Testis (tissue), 3 donors: ENCODE measurements around the gene TIAM1. TPM values are rescaled to one million over a fixed set of nuclear protein-coding genes. Genes with fewer than 3 reads are reported as not detected.

Experiments used
- DNase-seq: peaks from one replicate; pipeline ENCODE4 v3.0.0-alpha.2; 2019
- H3K27ac ChIP-seq, 2 donors: fragments of 200-600 bp; sonication (generic); one replicate each; pipeline ENCODE4 v1.5.1; 2019
- H3K27me3 ChIP-seq: fragments of 200-600 bp; sonication (generic); one replicate; pipeline ENCODE4 v1.5.1; 2019
- H3K36me3 ChIP-seq: fragments of 200-600 bp; sonication (generic); one replicate; pipeline ENCODE4 v1.5.1; 2017; ENCODE audit warnings: low read depth; ENCODE audit errors: missing control alignments
- H3K4me1 ChIP-seq: fragments of 200-600 bp; sonication (generic); one replicate; pipeline ENCODE4 v1.5.1; 2019
- H3K4me3 ChIP-seq, 2 donors: fragments of 200-600 bp; sonication (generic); one replicate each; pipeline ENCODE4 v1.5.1; 2017 to 2019
- H3K9me3 ChIP-seq: fragments of 200-600 bp; sonication (generic); one replicate; pipeline ENCODE4 v1.5.1; 2017
- CTCF ChIP-seq, 3 experiments: fragments of 450-650 bp in 2 of 3; fragments of 200-600 bp in 1 of 3; sonication (generic) in 1 of 3; IDR thresholded peaks; one replicate each; pipeline ENCODE4 v1.5.1; 2016 to 2019; ENCODE audit warnings: antibody characterized with exemption in 3 of 3, mild to moderate bottlenecking in 2 of 3, moderate library complexity in 1 of 3
- POLR2A ChIP-seq: fragments of 450-650 bp; IDR thresholded peaks from one replicate; pipeline ENCODE4 v1.6.1; 2017; ENCODE audit warnings: antibody characterized with exemption, mild to moderate bottlenecking, moderate library complexity
- WGBS, 2 donors: methylation state at CpG; one replicate each; pipeline ENCODE4 v1.1.5; 2018; 5-methylcytosine and 5-hydroxymethylcytosine counted together
- intact Hi-C: fragments of 100-400 bp; cut with DNase I; formaldehyde crosslinking; loops from one replicate; pipeline ENCODE4 v1.15.1; 2023; ENCODE audit warnings: low total_unique reads
- polyA plus RNA-seq: library from polyadenylated mRNA; stranded (reverse); fragments of 350-450 nt; fragmentation: Illumina TruSeq; extraction: RNeasy Lipid Tissue Mini Kit (QIAGEN cat#74804); gene quantifications from one replicate; pipeline ENCODE4 v1.2.3, GENCODE V29; 2014; ENCODE audit warnings: low read depth, low replicate concordance; ENCODE audit not compliant: insufficient read depth
- total RNA-seq, 2 donors: library from RNA; depleted of rRNA; stranded (reverse); fragments of >200 nt; gene quantifications; one replicate each; pipeline ENCODE4 v1.2.3, GENCODE V29; 2016

The TIAM1 gene
- total and polyA plus RNA-seq, 3 donors from 2014 or later = 21.3 to 51.6 (median 34.6) TPM

DNA sequence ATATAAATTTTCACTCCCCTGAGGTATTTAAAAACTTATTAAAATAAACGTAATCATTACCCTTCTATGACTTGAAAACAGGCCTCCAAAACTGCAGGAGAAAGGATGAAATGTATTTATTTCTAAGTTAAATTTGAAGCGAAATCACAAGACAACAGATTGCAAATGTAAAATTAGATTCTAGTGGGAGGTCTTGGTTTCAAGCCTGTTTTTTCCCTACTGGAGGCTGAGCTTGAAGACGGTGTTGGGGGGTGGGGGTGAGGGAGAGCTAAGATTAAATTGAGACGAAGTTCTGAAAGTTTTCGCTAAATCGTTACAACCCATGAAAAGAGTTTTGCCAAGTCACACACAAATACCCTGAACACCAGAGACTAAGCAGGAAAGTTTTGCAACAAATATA lies 68.2 kb downstream of the TIAM1 start:
- no peak overlapping the region for H3K27ac ChIP-seq
- no peak for DNase-seq

GRCh38 chr21:31273278-31273677 lies 70.8 kb downstream of the TIAM1 start:
- 88 to 94% methylated on average over 2 of the region's 2 CpGs for WGBS, 2 donors
- no peaks in the 10 kb centered on the region for H3K9me3 ChIP-seq
- H3K36me3 ChIP-seq = no peaks in the 10 kb centered on the region
- intact Hi-C loops = no loop called here
- peaks cover 10% of the 10 kb centered on the region for H3K4me1 ChIP-seq
- TF ChIP-seq POLR2A = no peak
- no peak for TF ChIP-seq CTCF (IDR thresholded peaks at IDR 0.05)
- no peak for DNase-seq
- no peaks in the 10 kb centered on the region for H3K27me3 ChIP-seq
- H3K4me3 ChIP-seq = no peak overlapping the region
- no peak overlapping the region for H3K27ac ChIP-seq

More for the DNA sequence above, 68.2 kb downstream of the TIAM1 start:
- 77 to 78% methylated on average over 6 of the region's 6 CpGs for WGBS, 2 donors
- Histone ChIP-seq H3K27me3 (no peaks in the 10 kb centered on the region), H3K36me3 (no peaks in the 10 kb centered on the region), H3K4me3 (no peak overlapping the region), H3K4me1 (no peaks in the 10 kb centered on the region), H3K9me3 (no peaks in the 10 kb centered on the region)
- intact Hi-C loops = no loop called here
- TF ChIP-seq CTCF (IDR thresholded peaks at IDR 0.05) (no peak), POLR2A (no peak)

DNA sequence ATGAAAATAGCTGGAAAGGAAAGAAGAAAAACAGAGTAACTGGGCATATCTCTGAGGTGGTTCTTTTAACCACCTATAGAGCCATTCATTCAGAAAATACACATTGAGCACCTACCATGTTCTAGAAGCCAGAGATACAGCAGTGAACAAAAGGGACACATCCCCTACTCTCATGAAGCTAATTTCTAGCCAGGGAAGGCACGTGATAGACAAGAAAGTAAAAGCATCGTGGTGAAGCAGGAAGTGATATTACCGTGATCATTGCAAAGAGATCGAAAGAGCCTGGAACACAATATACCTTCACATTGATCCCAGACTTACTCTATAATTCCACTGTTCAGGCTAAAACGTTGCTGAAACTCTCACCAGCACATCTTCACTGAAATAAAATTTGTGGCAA lies 76.0 kb downstream of the TIAM1 start:
- no peak overlapping the region for H3K27ac ChIP-seq
- no peaks in the 10 kb centered on the region for H3K27me3 ChIP-seq
- intact Hi-C loops = no loop called here
- no peak for TF ChIP-seq POLR2A
- TF ChIP-seq CTCF (IDR thresholded peaks at IDR 0.05) = no peak
- H3K4me3 ChIP-seq = no peak overlapping the region
- no peak for DNase-seq
- no peaks in the 10 kb centered on the region for H3K9me3 ChIP-seq
- H3K4me1 ChIP-seq = peaks cover 15% of the 10 kb centered on the region
- no peaks in the 10 kb centered on the region for H3K36me3 ChIP-seq
- 43 to 61% methylated on average over 5 of the region's 5 CpGs for WGBS, 2 donors

DNA sequence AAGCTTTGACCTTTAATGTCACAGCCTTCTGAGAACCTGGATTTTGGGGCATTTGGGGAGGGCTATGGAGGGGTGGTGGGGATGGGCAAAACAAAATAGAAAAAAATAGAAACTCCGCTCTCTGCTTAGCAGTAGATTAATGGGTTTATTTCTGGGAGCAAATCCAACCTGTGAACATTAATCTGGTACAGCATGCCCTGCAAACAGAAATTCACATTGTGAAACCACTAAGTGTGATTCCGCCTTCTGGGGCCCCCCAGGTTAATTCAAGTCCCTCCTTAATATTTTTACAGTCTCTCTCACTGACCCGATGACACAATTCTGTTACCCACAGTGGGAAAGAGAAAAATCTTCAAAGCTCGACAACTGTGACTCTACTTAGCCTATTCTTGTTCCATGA lies 76.4 kb downstream of the TIAM1 start:
- TF ChIP-seq POLR2A (no peak), CTCF (IDR thresholded peaks at IDR 0.05) (no peak)
- H3K4me3 ChIP-seq = no peak overlapping the region
- peaks cover 15% of the 10 kb centered on the region for H3K4me1 ChIP-seq
- 57 to 66% methylated on average over 4 of the region's 4 CpGs for WGBS, 2 donors
- H3K27me3 ChIP-seq = no peaks in the 10 kb centered on the region
- intact Hi-C loops = no loop called here
- no peak overlapping the region for H3K27ac ChIP-seq
- no peaks in the 10 kb centered on the region for H3K9me3 ChIP-seq
- DNase-seq = no peak
- no peaks in the 10 kb centered on the region for H3K36me3 ChIP-seq

- TF ChIP-seq CTCF (IDR thresholded peaks at IDR 0.05) (no peak), POLR2A (no peak)
Measured at GRCh38 chr21:31266241-31266640, 77.8 kb downstream of the TIAM1 start.

More at GRCh38 chr21:31266241-31266640, 77.8 kb downstream of the TIAM1 start:
- no peaks in the 10 kb centered on the region for H3K9me3 ChIP-seq
- no peaks in the 10 kb centered on the region for H3K27me3 ChIP-seq
- H3K4me3 ChIP-seq = no peak overlapping the region
- H3K4me1 ChIP-seq = peaks cover 15% of the 10 kb centered on the region
- no peaks in the 10 kb centered on the region for H3K36me3 ChIP-seq
- intact Hi-C loops = no loop called here
- no peak overlapping the region for H3K27ac ChIP-seq
- peak; percentile 23 for DNase-seq
- WGBS, 2 donors = 57 to 71% methylated on average over 14 to 18 of the region's 18 CpGs
